IMR-90 (cell line): ENCODE measurements around the gene ANKRD13D.

Source experiments
- BHLHE40 ChIP-seq: fragments of 150-350 bp; IDR thresholded peaks from 2 replicates; pipeline ENCODE4 v1.6.1; 2016; ENCODE audit warnings: mild to moderate bottlenecking, low read depth, low read length
- MAFK ChIP-seq: IDR thresholded peaks from 2 replicates; pipeline ENCODE4 v1.6.1; 2012; ENCODE audit warnings: low read depth, low read length, improper control_type of control experiment
- NFE2L2 ChIP-seq: fragments of 150-350 bp; IDR thresholded peaks from 2 replicates; pipeline ENCODE4 v1.6.1; 2016; ENCODE audit warnings: low read depth, mild to moderate bottlenecking, low read length
- RAD21 ChIP-seq: IDR thresholded peaks from 2 replicates; pipeline ENCODE4 v1.6.1; 2012; ENCODE audit warnings: low read length, improper control_type of control experiment
- TF ChIP-seq, protein P1 (sequence below): conservative IDR thresholded peaks from 2 replicates; pipeline ENCODE4 v1.5.1; 2012; ENCODE audit warnings: mild to moderate bottlenecking, low read depth, low read length, improper control_type of control experiment
- TF ChIP-seq, protein P2 (sequence below): fragments of 150-350 bp; IDR thresholded peaks from 2 replicates; pipeline ENCODE4 v1.6.1; 2016; ENCODE audit warnings: low read depth, mild to moderate bottlenecking, low read length, moderate library complexity, borderline replicate concordance

DNA sequence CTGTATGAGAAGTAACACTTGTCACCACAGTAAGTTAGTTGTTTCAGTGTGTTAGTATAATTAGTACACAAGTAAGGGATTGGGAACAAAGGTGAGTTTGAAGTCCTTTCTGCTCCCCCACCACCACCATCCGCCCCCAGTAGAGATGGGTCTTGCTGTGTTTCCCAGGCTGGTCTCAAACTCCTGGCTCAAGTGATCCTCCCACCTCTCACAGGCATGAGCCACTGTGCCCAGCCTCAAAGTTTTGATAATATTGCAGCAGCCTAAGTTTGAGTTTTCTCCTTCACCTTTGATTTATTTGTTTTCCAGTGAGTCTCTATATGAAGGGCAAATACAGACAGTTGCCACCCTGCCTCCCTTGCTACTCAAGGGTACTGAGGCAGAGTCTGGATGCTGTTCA is 46.6 kb upstream of the ANKRD13D start:
- TF ChIP-seq NFE2L2: no peak
- TF ChIP-seq MAFK: no peak
- TF ChIP-seq, protein P1, sequence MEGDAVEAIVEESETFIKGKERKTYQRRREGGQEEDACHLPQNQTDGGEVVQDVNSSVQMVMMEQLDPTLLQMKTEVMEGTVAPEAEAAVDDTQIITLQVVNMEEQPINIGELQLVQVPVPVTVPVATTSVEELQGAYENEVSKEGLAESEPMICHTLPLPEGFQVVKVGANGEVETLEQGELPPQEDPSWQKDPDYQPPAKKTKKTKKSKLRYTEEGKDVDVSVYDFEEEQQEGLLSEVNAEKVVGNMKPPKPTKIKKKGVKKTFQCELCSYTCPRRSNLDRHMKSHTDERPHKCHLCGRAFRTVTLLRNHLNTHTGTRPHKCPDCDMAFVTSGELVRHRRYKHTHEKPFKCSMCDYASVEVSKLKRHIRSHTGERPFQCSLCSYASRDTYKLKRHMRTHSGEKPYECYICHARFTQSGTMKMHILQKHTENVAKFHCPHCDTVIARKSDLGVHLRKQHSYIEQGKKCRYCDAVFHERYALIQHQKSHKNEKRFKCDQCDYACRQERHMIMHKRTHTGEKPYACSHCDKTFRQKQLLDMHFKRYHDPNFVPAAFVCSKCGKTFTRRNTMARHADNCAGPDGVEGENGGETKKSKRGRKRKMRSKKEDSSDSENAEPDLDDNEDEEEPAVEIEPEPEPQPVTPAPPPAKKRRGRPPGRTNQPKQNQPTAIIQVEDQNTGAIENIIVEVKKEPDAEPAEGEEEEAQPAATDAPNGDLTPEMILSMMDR: no peak
- no peak for TF ChIP-seq RAD21
- no peak for TF ChIP-seq BHLHE40
- TF ChIP-seq, protein P2, sequence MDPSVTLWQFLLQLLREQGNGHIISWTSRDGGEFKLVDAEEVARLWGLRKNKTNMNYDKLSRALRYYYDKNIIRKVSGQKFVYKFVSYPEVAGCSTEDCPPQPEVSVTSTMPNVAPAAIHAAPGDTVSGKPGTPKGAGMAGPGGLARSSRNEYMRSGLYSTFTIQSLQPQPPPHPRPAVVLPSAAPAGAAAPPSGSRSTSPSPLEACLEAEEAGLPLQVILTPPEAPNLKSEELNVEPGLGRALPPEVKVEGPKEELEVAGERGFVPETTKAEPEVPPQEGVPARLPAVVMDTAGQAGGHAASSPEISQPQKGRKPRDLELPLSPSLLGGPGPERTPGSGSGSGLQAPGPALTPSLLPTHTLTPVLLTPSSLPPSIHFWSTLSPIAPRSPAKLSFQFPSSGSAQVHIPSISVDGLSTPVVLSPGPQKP: no peak
